ENCODE data around the gene FOXO3.

FOXO3 gene

GRCh38 chr6:108575905-108576494 lies 15.3 kb downstream of the FOXO3 start:
- no peak for DNase-seq (ENCODE audit: low read depth)

DNA sequence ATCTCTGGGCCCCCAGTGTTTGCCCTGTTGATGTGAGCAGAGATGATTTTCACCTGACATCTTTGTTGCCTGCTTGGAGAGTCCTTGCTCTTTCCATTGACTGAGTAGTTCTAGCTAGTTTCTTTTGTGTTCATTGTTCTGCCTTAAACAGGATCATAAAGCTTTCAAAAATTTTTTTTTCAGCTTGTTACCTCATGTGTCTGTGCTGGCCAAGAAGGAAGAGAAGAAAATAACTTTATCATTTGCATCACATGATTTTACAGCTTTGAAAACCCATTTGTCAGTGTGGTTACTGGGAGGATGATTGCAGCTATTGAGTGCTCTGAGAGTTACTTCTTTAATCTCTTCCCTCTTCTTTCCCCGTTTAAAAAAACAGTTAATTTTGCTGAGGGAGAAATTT lies 16.0 kb downstream of the FOXO3 start:
- DNase-seq (ENCODE audit: low read depth), result no peak

GRCh38 chr6:108578166-108578565 lies 17.4 kb downstream of the FOXO3 start:
- DNase-seq (ENCODE audit: low read depth), result no peak

GRCh38 chr6:108578595-108579327 lies 18.0 kb downstream of the FOXO3 start:
- no peak for DNase-seq (ENCODE audit: low read depth)

DNA sequence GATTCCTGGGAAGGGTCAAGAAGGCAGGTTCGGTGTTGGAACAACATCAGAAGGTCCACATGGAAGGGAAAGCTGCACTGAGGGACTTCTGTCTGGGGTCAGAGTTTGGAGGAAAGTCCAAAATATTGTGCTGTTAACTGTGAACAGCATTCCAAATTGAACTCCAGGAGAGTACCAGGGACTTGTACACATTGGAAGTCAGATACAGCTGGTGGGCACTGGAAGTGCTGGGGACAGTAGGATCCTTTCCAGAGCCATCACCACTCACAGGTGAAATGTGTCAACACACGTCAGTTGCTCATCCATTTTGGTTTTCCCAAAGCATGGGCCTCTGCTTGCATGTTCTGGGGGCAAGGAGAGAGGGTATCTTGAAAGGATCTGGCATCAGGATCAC lies 18.6 kb downstream of the FOXO3 start:
- no peak for DNase-seq (ENCODE audit: low read depth)

GRCh38 chr6:108580646-108581045 lies 19.9 kb downstream of the FOXO3 start:
- no peak for DNase-seq (ENCODE audit: low read depth)

- DNase-seq (ENCODE audit: low read depth), result peak; percentile 52
These were observed 20.7 kb downstream of the FOXO3 start for GRCh38 chr6:108581237-108581931.

DNA sequence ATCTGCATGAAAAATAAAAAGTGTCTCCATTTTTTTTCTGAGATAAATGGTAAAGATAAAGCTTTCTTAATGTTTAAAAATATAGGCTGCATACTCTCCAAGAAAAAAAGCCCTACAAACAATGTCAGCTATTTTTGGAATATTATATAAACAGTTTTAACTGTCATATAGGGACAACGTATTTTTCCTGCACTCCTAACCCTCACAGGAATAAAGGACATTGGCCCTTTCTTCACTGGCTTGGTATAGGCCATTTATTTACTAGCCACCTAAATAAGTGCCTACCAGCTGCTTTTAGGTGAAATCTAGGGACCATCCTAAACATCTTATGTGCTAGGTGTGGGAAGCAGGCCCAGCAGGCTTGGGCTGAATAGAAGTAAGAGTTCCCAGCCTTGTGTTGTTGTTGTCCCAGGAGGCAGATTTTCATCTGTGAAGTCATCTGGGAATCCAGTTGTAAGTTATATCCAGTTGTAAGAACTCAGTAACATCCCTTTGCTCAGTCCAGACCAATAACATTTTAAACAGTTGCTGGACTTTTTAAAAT lies 21.3 kb downstream of the FOXO3 start:
- no peak for DNase-seq (ENCODE audit: low read depth)

DNA sequence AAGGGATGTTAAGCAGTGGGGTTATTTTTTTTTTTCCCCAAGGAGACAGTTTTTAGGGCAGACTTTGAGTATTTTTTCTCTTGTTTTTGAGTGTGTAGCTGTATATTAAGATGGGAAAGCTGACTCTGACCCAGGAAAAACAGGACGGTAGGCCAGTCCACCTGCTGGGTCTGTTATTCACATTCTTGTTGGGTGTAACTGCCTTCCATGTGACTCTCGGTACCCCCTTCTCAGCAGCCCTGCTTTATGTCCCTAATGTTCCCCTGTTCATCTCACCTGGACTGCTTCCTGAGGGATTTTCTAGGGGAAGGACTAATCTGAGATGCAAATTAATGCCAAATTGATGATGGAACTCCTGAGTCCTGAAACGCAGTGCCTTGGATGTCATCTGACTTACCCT lies 21.9 kb downstream of the FOXO3 start:
- no peak for DNase-seq (ENCODE audit: low read depth)

DNA sequence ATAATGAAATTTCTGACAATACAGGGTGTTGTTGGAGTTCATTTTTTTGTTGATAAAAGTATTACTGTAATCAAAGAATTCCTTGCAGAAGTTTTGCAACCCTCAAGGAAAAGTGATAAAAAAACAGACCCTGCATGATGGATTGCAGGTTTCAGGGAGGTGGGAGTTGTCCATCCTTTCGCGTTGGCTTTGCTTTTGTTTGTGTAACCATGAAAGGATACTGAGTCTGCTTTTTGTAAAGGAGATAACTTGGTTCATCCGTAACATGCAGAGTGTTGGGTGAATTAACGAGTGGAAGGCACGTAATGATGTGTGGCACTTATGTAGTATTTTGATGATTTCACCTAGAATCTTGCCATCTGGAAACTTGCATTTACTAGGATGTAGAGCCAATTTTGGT lies 23.6 kb downstream of the FOXO3 start:
- DNase-seq (ENCODE audit: low read depth), result no peak

DNA sequence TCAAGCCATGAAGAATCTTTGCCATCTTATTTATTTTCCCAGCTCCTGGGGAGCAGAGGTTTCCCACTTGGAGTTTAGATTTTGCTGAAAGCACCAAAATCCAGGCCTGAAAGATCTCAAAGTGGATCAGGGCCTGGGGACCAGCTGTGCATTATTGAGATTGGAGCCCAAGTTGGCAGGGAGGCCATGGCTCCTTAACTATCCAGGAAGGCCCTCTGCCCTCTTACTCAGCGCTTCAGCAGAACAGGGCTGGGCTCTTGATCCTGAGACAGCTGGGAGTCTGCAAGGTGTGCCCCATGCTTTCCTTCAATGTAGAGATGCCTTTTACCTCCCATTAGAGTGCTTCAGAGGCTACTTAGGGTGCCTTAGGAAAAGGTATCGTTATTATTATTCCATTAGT lies 24.6 kb downstream of the FOXO3 start:
- no peak for DNase-seq (ENCODE audit: low read depth)

GRCh38 chr6:108585921-108586536 lies 25.3 kb downstream of the FOXO3 start:
- DNase-seq (ENCODE audit: low read depth), result no peak

DNA sequence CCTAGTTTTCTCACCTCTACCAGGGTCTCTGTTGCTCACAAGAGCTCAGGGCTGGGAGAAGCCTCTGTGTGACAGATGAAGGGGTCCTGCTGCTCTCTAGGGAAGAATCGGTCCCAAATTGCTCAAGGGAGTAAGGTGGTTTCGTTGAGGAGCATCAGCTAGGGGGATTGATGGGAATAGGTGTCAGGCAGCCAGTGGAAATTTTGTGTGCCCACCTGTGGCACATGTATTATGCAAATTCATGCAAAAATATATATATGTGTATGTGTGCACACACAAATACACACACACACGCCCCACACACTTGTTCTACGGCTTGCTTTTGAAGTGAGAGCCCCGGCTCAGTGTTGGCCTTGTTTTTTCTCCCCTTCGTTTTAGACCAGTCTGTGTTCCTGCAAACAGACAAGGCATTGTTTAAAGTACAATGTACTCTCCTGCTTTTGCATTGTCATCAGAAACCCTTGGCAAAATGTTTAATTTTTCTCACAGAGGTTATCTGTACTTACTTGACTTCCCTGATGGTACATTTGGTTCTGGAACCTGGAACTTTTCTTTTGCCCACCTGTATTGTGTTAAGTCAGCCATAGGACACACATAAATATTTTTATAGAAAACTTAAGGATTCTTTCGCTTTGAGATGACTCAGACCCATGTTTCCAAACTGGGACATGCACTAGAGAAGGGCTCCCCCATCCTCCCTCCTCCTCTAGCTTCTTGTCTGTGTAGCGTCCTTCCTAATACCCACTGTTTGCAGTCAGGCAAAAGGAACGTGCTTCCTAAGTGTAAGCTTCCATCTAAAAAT lies 26.7 kb downstream of the FOXO3 start:
- no peak for DNase-seq (ENCODE audit: low read depth)

- DNase-seq (ENCODE audit: low read depth), result no peak
These were observed 27.9 kb downstream of the FOXO3 start for GRCh38 chr6:108588586-108588985.

- DNase-seq (ENCODE audit: low read depth), result no peak
These were observed 28.6 kb downstream of the FOXO3 start for GRCh38 chr6:108589244-108589791.

DNA sequence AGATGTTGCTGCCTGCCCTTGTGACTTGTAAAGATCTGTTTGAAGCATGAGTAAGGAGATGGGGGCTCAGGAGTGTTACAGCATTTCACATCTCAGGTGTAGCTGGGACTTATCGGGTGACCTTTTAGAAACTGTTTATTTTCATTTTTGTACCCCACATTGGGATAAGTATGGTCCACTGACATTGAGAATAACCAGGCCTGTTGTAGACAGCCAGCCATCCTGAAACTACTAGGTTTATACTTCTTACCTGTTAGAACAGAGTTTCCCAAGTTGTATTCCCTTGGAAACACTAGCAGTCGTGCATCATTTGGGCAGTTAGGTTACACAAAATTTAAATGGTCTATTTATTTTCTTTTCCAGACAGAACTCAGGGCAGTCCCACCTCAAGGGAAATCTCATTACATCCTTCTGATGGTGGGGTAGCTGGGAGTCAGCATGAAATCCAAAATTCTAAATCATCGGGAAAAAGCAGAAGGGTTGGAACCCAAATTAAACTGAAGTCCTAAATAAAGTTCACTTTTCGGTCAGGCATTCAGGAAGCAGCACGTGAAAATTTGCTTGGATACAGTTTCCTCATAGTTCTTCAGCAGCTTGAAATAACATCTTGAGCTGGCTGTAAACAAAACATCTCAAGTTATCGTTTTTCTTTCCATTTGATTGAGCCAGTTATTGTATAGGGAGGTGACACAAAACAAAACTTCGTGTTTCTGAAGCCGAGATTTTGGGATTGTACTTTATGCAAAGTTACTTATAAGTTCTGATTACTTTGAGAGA lies 30.5 kb downstream of the FOXO3 start:
- DNase-seq (ENCODE audit: low read depth), result no peak

DNA sequence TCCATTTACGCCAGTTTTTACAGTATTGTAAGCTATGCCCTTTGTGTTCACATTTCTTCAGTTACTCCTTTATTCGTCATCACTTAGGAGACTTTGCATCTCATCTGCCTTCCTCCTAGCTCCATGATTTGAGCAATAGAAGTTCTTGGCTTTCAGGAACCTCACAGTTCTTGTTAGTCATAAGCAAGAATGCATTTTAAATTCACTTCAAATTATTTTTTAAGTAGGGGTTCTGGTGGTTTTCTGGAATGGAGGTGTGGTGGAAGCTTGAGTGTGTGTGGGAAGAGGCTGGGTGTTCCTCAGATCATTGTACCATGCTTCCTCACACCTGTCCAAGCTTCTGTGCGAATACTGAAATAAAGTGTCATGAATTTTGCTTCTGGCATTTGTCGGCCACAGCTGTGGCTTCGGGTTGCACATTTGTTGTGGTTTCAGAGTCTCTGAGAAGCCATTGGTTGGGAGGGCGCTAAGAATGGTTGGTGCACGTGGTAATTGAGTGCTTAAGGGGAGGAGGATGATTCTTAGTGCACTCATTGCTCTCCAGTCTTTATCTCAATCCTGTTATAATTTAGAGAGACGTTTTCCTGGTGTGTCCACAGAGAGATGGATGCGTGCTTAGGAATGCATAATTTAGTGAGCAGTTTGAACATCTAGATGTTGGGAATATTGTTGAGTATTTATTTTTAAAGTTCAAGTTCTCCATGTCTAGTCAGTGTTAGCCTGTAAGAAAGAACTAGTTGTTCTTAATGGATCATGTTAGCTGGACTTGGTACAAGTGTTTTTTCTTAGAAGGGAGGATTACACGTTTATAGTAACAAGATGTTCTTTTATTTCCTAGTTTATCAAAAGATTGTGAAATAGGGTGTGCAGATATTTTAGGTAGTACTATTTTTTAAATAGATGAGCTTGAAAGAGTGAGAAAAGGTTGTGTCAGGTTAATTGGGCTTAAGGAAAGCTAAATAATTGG lies 31.9 kb downstream of the FOXO3 start:
- DNase-seq (ENCODE audit: low read depth), result peak; percentile 70

DNA sequence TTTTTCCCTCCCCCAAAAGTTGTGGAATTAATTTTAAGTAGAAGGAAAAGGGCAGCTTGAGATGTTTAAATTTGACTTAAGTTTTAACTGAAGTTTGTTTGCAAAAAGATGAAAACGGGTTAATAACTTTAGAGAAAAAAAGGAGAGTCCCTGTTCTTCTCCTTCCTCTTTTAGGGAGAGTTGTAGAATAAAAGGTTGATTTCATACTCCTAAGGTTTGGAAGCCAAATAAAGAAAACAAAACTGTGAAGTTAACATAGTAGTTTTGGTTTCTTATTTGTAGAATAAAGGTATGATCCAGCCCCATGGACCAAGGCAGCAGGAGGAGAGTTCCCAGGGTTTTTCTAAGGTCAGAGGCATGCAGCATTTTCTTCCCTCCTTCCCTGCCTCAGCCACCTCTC lies 33.4 kb downstream of the FOXO3 start:
- DNase-seq (ENCODE audit: low read depth), result no peak

- no peak for DNase-seq (ENCODE audit: low read depth)
These were observed 33.9 kb downstream of the FOXO3 start for GRCh38 chr6:108594640-108595039.

GRCh38 chr6:108596956-108597355 lies 36.2 kb downstream of the FOXO3 start:
- no peak for DNase-seq (ENCODE audit: low read depth)
